Common myeloid progenitor, CD34-positive (primary cell): Measurements from ENCODE around the gene NR6A1.

Experiments
- CTCF ChIA-PET: fragments of 350-600 bp; sonication (Branson Sonifier 250); formaldehyde crosslinking; loops from one replicate; lab custom pipeline; 2021; ENCODE audit warnings: antibody characterized with exemption; lab: Charles Lee
- POLR2A ChIA-PET: fragments of 350-600 bp; sonication (Branson Sonifier 250); formaldehyde crosslinking; loops from one replicate; lab custom pipeline; 2021; ENCODE audit warnings: antibody characterized with exemption; lab: Charles Lee
- DNase-seq, 3 donors: peaks; one replicate each; pipeline versions ENCODE4 v3.0.0 to v3.0.0-alpha.2; 2013
- H3K27ac ChIP-seq, 2 experiments: 1 replicate in 1 of 2; 2 replicates in 1 of 2; pipeline ENCODE4 v1.7.0; 2013; ENCODE audit warnings: inconsistent platforms in 2 of 2, low read length in 2 of 2, mild to moderate bottlenecking in 2 of 2, low read depth in 1 of 2, moderate library complexity in 1 of 2; ENCODE audit not compliant: severe bottlenecking in 2 of 2, insufficient read depth in 1 of 2, poor library complexity in 1 of 2
- H3K27me3 ChIP-seq, 5 experiments: replicated peaks in 2 of 5; 1 replicate in 3 of 5; 2 replicates in 2 of 5; pipeline versions ENCODE4 v1.6.1 to v1.7.0; 2013; ENCODE audit warnings: low read length in 4 of 5, mild to moderate bottlenecking in 2 of 5, moderate library complexity in 2 of 5, inconsistent platforms in 1 of 5; ENCODE audit not compliant: insufficient read depth in 5 of 5, control insufficient read depth in 4 of 5
- H3K36me3 ChIP-seq, 4 experiments: 1 replicate in 2 of 4; 2 replicates in 2 of 4; pipeline versions ENCODE4 v1.6.1 to v1.7.0; 2013; ENCODE audit warnings: low read length in 3 of 4, control low read depth in 1 of 4, mild to moderate bottlenecking in 1 of 4; ENCODE audit not compliant: control insufficient read depth in 4 of 4, insufficient read depth in 4 of 4
- H3K4me1 ChIP-seq, 4 experiments: 1 replicate in 3 of 4; 2 replicates in 1 of 4; pipeline versions ENCODE4 v1.6.1 to v1.7.1; 2013; ENCODE audit warnings: low read length in 3 of 4, mild to moderate bottlenecking in 3 of 4, control low read depth in 1 of 4, inconsistent platforms in 1 of 4, moderate library complexity in 1 of 4; ENCODE audit not compliant: control insufficient read depth in 4 of 4, insufficient read depth in 4 of 4; ENCODE audit errors: control extremely low read depth in 1 of 4
- H3K4me3 ChIP-seq, 7 experiments: 1 replicate in 4 of 7; 2 replicates in 3 of 7; pipeline versions ENCODE4 v1.5.1 to v1.7.0; 2013; ENCODE audit warnings: mild to moderate bottlenecking in 7 of 7, low read length in 6 of 7, moderate library complexity in 6 of 7, inconsistent platforms in 2 of 7, low read depth in 2 of 7, control low read depth in 1 of 7; ENCODE audit not compliant: insufficient read depth in 4 of 7, control insufficient read depth in 1 of 7; ENCODE audit errors: extremely low read depth in 1 of 7
- H3K9me3 ChIP-seq, 5 experiments: 1 replicate in 4 of 5; 2 replicates in 1 of 5; pipeline versions ENCODE4 v1.6.1 to v1.7.1; 2013; ENCODE audit warnings: low read length in 4 of 5, mild to moderate bottlenecking in 2 of 5, inconsistent platforms in 1 of 5, low read depth in 1 of 5, moderate library complexity in 1 of 5; ENCODE audit not compliant: control insufficient read depth in 4 of 5, insufficient read depth in 2 of 5; ENCODE audit errors: control extremely low read depth in 1 of 5
- WGBS: methylation state at CpG from one replicate; pipeline ENCODE4 v1.1.5; 2013; ENCODE audit not compliant: insufficient coverage; 5-methylcytosine and 5-hydroxymethylcytosine counted together

The NR6A1 gene

GRCh38 chr9:124505901-124506346 is 265.2 kb downstream of the NR6A1 start:
- Histone ChIP-seq H3K9me3 (no peaks in the 10 kb centered on the region), H3K27ac (no peak overlapping the region), H3K4me1 (peaks cover 0 to 31% (median 20%) of the 10 kb centered on the region in 4 experiments), H3K27me3 (peaks cover 0 to 51% (median 14%) of the 10 kb centered on the region in 5 experiments), H3K4me3 (no peak overlapping the region), H3K36me3 (no peaks in the 10 kb centered on the region)
- no peak for DNase-seq
- ChIA-PET POLR2A (no interaction called here), CTCF (interaction anchor here (0.9 kb wide), 1 partner anchor 30 kb away, joined by 4 read pairs; no protein-coding TSS in a partner anchor)
- WGBS, result 97% methylated on average over 19 of the region's 19 CpGs

GRCh38 chr9:124505006-124505900 is 265.9 kb downstream of the NR6A1 start:
- Histone ChIP-seq H3K36me3 (no peaks in the 10 kb centered on the region), H3K4me1 (peaks cover 0 to 26% (median 20%) of the 10 kb centered on the region in 4 experiments), H3K27ac (no peak overlapping the region), H3K9me3 (no peaks in the 10 kb centered on the region), H3K27me3 (peaks cover 0 to 51% (median 14%) of the 10 kb centered on the region in 5 experiments), H3K4me3 (peak overlapping the region in 3 of 7 experiments; percentile 32 to 42 (median 38))
- POLR2A ChIA-PET, result no interaction called here
- WGBS, result 58% methylated on average over 63 of the region's 69 CpGs
- peak in 2 of 3 donors; percentile 32 to 40 for DNase-seq
- CTCF ChIA-PET, result interaction anchor here (0.9 kb wide), 1 partner anchor 31 kb away, joined by 4 read pairs; no protein-coding TSS in a partner anchor

GRCh38 chr9:124504530-124505005 is 266.5 kb downstream of the NR6A1 start:
- Histone ChIP-seq H3K4me1 (peaks cover 0 to 26% (median 20%) of the 10 kb centered on the region in 4 experiments), H3K4me3 (peak overlapping the region in 4 of 7 experiments; percentile 25 to 68 (median 49)), H3K36me3 (no peaks in the 10 kb centered on the region), H3K27ac (no peak overlapping the region), H3K9me3 (no peaks in the 10 kb centered on the region), H3K27me3 (peaks cover 0 to 51% (median 14%) of the 10 kb centered on the region in 5 experiments)
- peak in 2 of 3 donors; percentile 23 to 38 for DNase-seq
- POLR2A ChIA-PET, result interaction anchor here (0.7 kb wide), 1 partner anchor 11 kb away, joined by 3 read pairs; no protein-coding TSS in a partner anchor
- CTCF ChIA-PET, result no interaction called here
- under 1% methylated on average over 46 of the region's 81 CpGs for WGBS

GRCh38 chr9:124503713-124504529 is 267.2 kb downstream of the NR6A1 start:
- peak overlapping the region in 5 of 7 experiments; percentile 25 to 68 (median 45) for H3K4me3 ChIP-seq
- WGBS, result 2% methylated on average over 75 of the region's 76 CpGs

GRCh38 chr9:124502711-124503702 is 268.1 kb downstream of the NR6A1 start:
- whole genome bisulfite sequencing, result 14% methylated on average over 79 of the region's 96 CpGs
- POLR2A ChIA-PET, result no interaction called here
- H3K4me3 ChIP-seq, result peak overlapping the region in 3 of 7 experiments; percentile 10 to 68 (median 56)
- H3K27me3 ChIP-seq, result peaks cover 0 to 51% (median 14%) of the 10 kb centered on the region in 5 experiments
- no peak overlapping the region for H3K27ac ChIP-seq
- CTCF ChIA-PET, result interaction anchor here (1.5 kb wide), 1 partner anchor 15 kb away, joined by 3 read pairs; no protein-coding TSS in a partner anchor
- no peaks in the 10 kb centered on the region for H3K9me3 ChIP-seq
- DNase-seq, result peak in 2 of 3 donors; percentile 42 to 59
- peaks cover 0 to 25% (median 18%) of the 10 kb centered on the region in 4 experiments for H3K4me1 ChIP-seq
- H3K36me3 ChIP-seq, result no peaks in the 10 kb centered on the region

More at GRCh38 chr9:124503713-124504529, 267.2 kb downstream of the NR6A1 start:
- CTCF ChIA-PET, result no interaction called here
- Histone ChIP-seq H3K27ac (no peak overlapping the region), H3K27me3 (peaks cover 0 to 51% (median 14%) of the 10 kb centered on the region in 5 experiments), H3K4me1 (peaks cover 0 to 26% (median 20%) of the 10 kb centered on the region in 4 experiments), H3K36me3 (no peaks in the 10 kb centered on the region), H3K9me3 (no peaks in the 10 kb centered on the region)
- POLR2A ChIA-PET, result interaction anchor here (0.7 kb wide), 1 partner anchor 11 kb away, joined by 3 read pairs; no protein-coding TSS in a partner anchor
- DNase-seq, result peak in 1 of 3 donors; percentile 37
